CD14-positive monocyte (primary cell): ENCODE data around the gene NR6A1. TPM values are rescaled to one million over a fixed set of nuclear protein-coding genes. Genes with fewer than 3 reads are reported as not detected.

Experiments
- DNase-seq, 3 donors: peaks; one replicate each; pipeline ENCODE4 v3.0.0-alpha.2; 2011 to 2022
- H2AFZ ChIP-seq: 2 replicates; pipeline ENCODE4 v1.6.0; 2012; ENCODE audit warnings: mild to moderate bottlenecking, low read depth, low read length, inconsistent platforms; ENCODE audit not compliant: insufficient read depth, poor library complexity, severe bottlenecking
- H3K27ac ChIP-seq, 2 donors: 1 replicate in 1 of 2; 2 replicates in 1 of 2; pipeline ENCODE4 v1.5.1; 2012 to 2013; ENCODE audit warnings: low read length in 2 of 2, control low read depth in 1 of 2, inconsistent platforms in 1 of 2, low read depth in 1 of 2, mild to moderate bottlenecking in 1 of 2
- H3K27me3 ChIP-seq, 2 donors: one replicate each; pipeline versions ENCODE4 v1.6.0 to v1.6.1; 2011 to 2013; ENCODE audit warnings: low read length in 2 of 2; ENCODE audit not compliant: control insufficient read depth in 2 of 2, insufficient read depth in 2 of 2
- H3K36me3 ChIP-seq, 2 donors: replicated peaks in 1 of 2; 1 replicate in 1 of 2; 2 replicates in 1 of 2; pipeline versions ENCODE4 v1.5.1 to v1.6.1; 2012 to 2013; ENCODE audit warnings: low read length in 2 of 2, control low read depth in 1 of 2, inconsistent platforms in 1 of 2, mild to moderate bottlenecking in 1 of 2; ENCODE audit not compliant: insufficient read depth in 2 of 2, control insufficient read depth in 1 of 2
- H3K4me1 ChIP-seq, 2 donors: 1 replicate in 1 of 2; 2 replicates in 1 of 2; pipeline versions ENCODE4 v1.5.1 to v1.6.1; 2012 to 2013; ENCODE audit warnings: low read length in 2 of 2, control low read depth in 1 of 2, inconsistent platforms in 1 of 2, mild to moderate bottlenecking in 1 of 2, moderate library complexity in 1 of 2; ENCODE audit not compliant: insufficient read depth in 2 of 2, control insufficient read depth in 1 of 2
- H3K4me2 ChIP-seq: replicated peaks from 2 replicates; pipeline ENCODE3; 2012; ENCODE audit warnings: low read length, moderate library complexity, mild to moderate bottlenecking; ENCODE audit not compliant: poor library complexity, severe bottlenecking; ENCODE audit errors: extremely low read depth
- H3K4me3 ChIP-seq, 3 experiments: fragments of 200-600 bp in 1 of 3; sonication (generic) in 1 of 3; replicated peaks in 1 of 3; 1 replicate in 2 of 3; 2 replicates in 1 of 3; pipeline ENCODE4 v1.5.1; 2011 to 2013; ENCODE audit warnings: low read length in 3 of 3, mild to moderate bottlenecking in 3 of 3, control low read depth in 2 of 3, low read depth in 2 of 3, inconsistent platforms in 1 of 3, moderate library complexity in 1 of 3
- H3K79me2 ChIP-seq: 2 replicates; pipeline ENCODE4 v1.6.0; 2012; ENCODE audit warnings: mild to moderate bottlenecking, control low read depth, inconsistent platforms, low read length, moderate library complexity; ENCODE audit not compliant: insufficient read depth
- H3K9ac ChIP-seq: 2 replicates; pipeline ENCODE4 v1.6.0; 2017; ENCODE audit warnings: low read length, mild to moderate bottlenecking; ENCODE audit not compliant: insufficient read depth, poor library complexity, severe bottlenecking
- H3K9me3 ChIP-seq, 2 donors: replicated peaks in 1 of 2; 1 replicate in 1 of 2; 2 replicates in 1 of 2; pipeline versions ENCODE4 v1.5.1 to v1.6.1; 2012 to 2013; ENCODE audit warnings: low read length in 2 of 2, control low read depth in 1 of 2; ENCODE audit not compliant: control insufficient read depth in 1 of 2, insufficient read depth in 1 of 2
- H4K20me1 ChIP-seq: 2 replicates; pipeline ENCODE4 v1.6.0; 2012; ENCODE audit warnings: mild to moderate bottlenecking, low read length, control low read depth, moderate library complexity; ENCODE audit not compliant: insufficient read depth
- H3K27ac Mint-ChIP-seq, 7 donors: one replicate each; pipeline ENCODE4 v1.8.0; 2020; ENCODE audit warnings: mild to moderate bottlenecking in 7 of 7, mixed read lengths in 7 of 7, moderate library complexity in 6 of 7, inconsistent platforms in 2 of 7
- H3K27me3 Mint-ChIP-seq, 3 donors: one replicate each; pipeline ENCODE4 v1.8.0; 2021 to 2022; ENCODE audit warnings: low read depth in 3 of 3, mild to moderate bottlenecking in 3 of 3, mixed read lengths in 3 of 3, moderate library complexity in 3 of 3, inconsistent platforms in 1 of 3
- H3K36me3 Mint-ChIP-seq, 2 donors: one replicate each; pipeline ENCODE4 v1.8.0; 2020; ENCODE audit warnings: mixed read lengths in 2 of 2, inconsistent platforms in 1 of 2, mild to moderate bottlenecking in 1 of 2
- H3K4me1 Mint-ChIP-seq: one replicate; pipeline ENCODE4 v1.8.0; 2020; ENCODE audit warnings: mild to moderate bottlenecking, mixed read lengths
- H3K4me3 Mint-ChIP-seq, 2 donors: one replicate each; pipeline ENCODE4 v1.8.0; 2020; ENCODE audit warnings: mild to moderate bottlenecking in 2 of 2, mixed read lengths in 2 of 2, moderate library complexity in 1 of 2
- H3K9me3 Mint-ChIP-seq, 7 donors: one replicate each; pipeline ENCODE4 v1.8.0; 2020 to 2022; ENCODE audit warnings: mixed read lengths in 7 of 7, mild to moderate bottlenecking in 6 of 7, moderate library complexity in 6 of 7, inconsistent platforms in 2 of 7
- CTCF ChIP-seq: fragments of 200-600 bp; IDR thresholded peaks from one replicate; pipeline ENCODE4 v1.8.0; 2022; ENCODE audit warnings: antibody characterized with exemption, mild to moderate bottlenecking
- WGBS: methylation state at CpG from one replicate; pipeline ENCODE4 v1.1.5; 2013; ENCODE audit warnings: missing lambda C conversion rate; ENCODE audit not compliant: insufficient coverage; 5-methylcytosine and 5-hydroxymethylcytosine counted together
- intact Hi-C, 2 donors: fragments of 100-400 bp; cut with micrococcal nuclease; formaldehyde crosslinking; loops; one replicate each; pipeline versions ENCODE4 v1.15.0 to v1.15.1; 2023
- polyA plus RNA-seq, 3 donors: library from polyadenylated mRNA; depleted of rRNA in 1 of 3; unstranded in 2 of 3; stranded (reverse) in 1 of 3; fragments of 300-500 nt in 2 of 3; fragments of >200 nt in 1 of 3; fragmentation: Illumina TruSeq in 2 of 3; gene quantifications; 1 replicate in 2 of 3; 2 replicates in 1 of 3; pipeline ENCODE4 v1.2.3, GENCODE V29; 2012 to 2021

Gene NR6A1
- polyA plus RNA-seq, 3 donors: 0.15 to 2.9 (median 0.28) TPM

- Mint-ChIP-seq H3K36me3 (peaks cover 2 to 3% of the 10 kb centered on the region in 2 donors), H3K9me3 (no peaks in the 10 kb centered on the region), H3K27ac (no peak overlapping the region), H3K4me3 (no peak overlapping the region), H3K4me1 (peaks cover 11% of the 10 kb centered on the region), H3K27me3 (peaks cover 0 to 2% (median 0%) of the 10 kb centered on the region in 3 donors)
- no peaks in the 10 kb centered on the region for H3K79me2 ChIP-seq
- H4K20me1 ChIP-seq: no peaks in the 10 kb centered on the region
- H3K9ac ChIP-seq: no peak overlapping the region
- DNase-seq: no peak
- no peaks in the 10 kb centered on the region for H3K36me3 ChIP-seq
- TF ChIP-seq CTCF: no peak
- intact Hi-C loops: no loop called here
- no peak overlapping the region for H2AFZ ChIP-seq
- H3K4me2 ChIP-seq: no peak overlapping the region
- H3K27me3 ChIP-seq: no peaks in the 10 kb centered on the region
- WGBS: 0% methylated on average over 2 of the region's 4 CpGs
- peaks cover 0 to 5% of the 10 kb centered on the region in 2 donors for H3K4me1 ChIP-seq
- H3K9me3 ChIP-seq: no peaks in the 10 kb centered on the region
- H3K27ac ChIP-seq: no peak overlapping the region
- no peak overlapping the region for H3K4me3 ChIP-seq
Observed at GRCh38 chr9:124551472-124552272, 219.4 kb downstream of the NR6A1 start.

- Mint-ChIP-seq H3K27me3 (peaks cover 0 to 2% (median 0%) of the 10 kb centered on the region in 3 donors), H3K4me3 (no peak overlapping the region), H3K9me3 (no peaks in the 10 kb centered on the region), H3K36me3 (peaks cover 2 to 3% of the 10 kb centered on the region in 2 donors), H3K4me1 (peaks cover 7% of the 10 kb centered on the region), H3K27ac (no peak overlapping the region)
- H3K9me3 ChIP-seq: no peaks in the 10 kb centered on the region
- H3K27me3 ChIP-seq: no peaks in the 10 kb centered on the region
- H3K4me2 ChIP-seq: no peak overlapping the region
- H2AFZ ChIP-seq: no peak overlapping the region
- no CpG with 5 or more reads among the region's 2 CpGs for WGBS
- TF ChIP-seq CTCF: no peak
- peaks cover 0 to 4% of the 10 kb centered on the region in 2 donors for H3K4me1 ChIP-seq
- H3K9ac ChIP-seq: no peak overlapping the region
- H3K4me3 ChIP-seq: no peak overlapping the region
- intact Hi-C loops: no loop called here
- no peaks in the 10 kb centered on the region for H3K36me3 ChIP-seq
- no peak overlapping the region for H3K27ac ChIP-seq
- no peaks in the 10 kb centered on the region for H3K79me2 ChIP-seq
- DNase-seq: no peak
- H4K20me1 ChIP-seq: no peaks in the 10 kb centered on the region
Observed at GRCh38 chr9:124550072-124550471, 221.0 kb downstream of the NR6A1 start.
